ENCODE measurements around the gene LILRA5.
"Not testable (repeated sequence)": the region's sequence is repeated elsewhere in the genome, so short reads cannot be mapped to it uniquely, and the experiment has no call there.

The LILRA5 gene

DNA sequence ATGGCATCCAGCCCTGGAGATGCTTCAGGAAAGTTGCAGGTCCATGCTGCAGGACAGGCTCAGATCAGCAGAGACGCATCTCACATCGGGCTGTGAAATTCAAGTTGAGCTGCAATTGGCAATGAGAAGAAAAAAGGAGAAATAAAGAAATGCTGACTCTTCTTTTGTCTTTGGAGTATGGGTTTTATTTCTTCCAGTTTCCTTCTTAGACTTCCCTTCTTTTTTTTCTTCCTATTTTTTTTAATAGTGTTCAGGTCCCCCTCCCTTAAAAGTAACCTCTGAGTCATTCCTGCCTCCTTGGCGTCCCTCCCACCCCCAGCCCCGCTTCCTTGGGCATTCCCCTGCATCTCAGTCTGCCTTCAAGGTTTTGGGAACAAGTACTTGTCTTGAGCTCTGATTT lies 41.4 kb downstream of the LILRA5 start:
- DNase-seq: not testable (repeated sequence)

- no peak for DNase-seq
These were observed 41.9 kb downstream of the LILRA5 start for GRCh38 chr19:54271106-54271505.

DNA sequence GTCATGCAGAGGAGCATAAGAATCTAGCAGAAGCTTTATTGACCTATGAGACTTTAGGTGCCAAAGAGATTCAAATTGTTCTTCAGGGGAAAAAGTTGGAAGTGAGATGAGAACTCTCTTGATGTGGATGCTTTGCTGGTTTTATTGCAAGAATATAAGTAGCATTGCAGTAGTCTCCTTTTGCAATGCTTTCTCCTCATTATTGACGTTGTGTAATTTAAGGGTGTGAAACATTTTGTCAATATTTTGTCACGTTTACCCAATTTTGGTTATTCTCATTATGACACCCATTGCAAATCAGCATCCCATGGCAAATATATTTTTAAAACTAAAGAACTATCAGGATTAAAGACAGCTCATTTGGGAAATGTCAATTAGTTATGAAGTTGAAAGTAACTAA lies 44.0 kb downstream of the LILRA5 start:
- no peak for DNase-seq

- DNase-seq: peak; percentile 5
These were observed 46.8 kb downstream of the LILRA5 start for GRCh38 chr19:54266133-54266532.

DNA sequence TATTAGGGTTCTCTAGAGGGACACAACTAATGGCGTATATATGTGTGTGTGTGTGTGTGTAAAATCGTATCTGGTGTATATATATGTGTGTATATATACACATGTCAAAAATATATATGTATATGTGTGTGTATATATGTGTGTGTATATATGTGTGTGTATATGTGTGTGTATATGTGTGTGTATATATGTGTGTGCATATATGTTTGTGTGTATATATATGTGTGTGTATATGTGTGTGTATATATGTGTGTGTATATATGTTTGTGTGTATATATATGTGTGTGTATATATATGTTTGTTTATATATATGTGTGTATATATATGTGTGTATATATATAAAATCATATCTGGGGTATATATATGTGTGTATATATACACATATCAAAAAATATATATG lies 50.5 kb downstream of the LILRA5 start:
- DNase-seq: no peak

- no peak for DNase-seq
These were observed 50.9 kb downstream of the LILRA5 start for GRCh38 chr19:54262066-54262465.

DNA sequence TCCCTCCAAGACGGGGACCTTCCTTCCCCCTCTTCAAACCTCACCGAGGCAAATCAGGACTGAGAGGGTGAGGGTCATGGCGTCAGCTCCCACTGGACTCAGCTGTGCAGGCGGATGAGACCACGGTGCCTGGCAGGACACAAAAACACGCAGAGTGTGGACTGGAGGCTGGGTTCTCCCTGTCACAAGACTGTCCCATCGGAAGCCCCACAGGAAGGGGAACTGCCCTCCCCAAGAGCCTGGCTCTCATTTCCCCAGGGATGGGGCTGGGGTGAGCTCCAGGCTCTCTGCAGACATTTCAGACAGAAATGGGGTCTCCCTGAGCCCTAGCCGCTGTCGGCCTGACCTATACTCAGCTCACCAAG lies 55.9 kb downstream of the LILRA5 start, which contains the start of gene LILRB5:
TSS of gene LILRB5 (minus strand) at position 158 of the 365 bp plus-strand sequence. CDS start at position 78, 80 bp downstream.
- no peak for DNase-seq
